Measurements from ENCODE around the gene KRT27.
A peak's percentile ranks its signal among the peaks of the same experiment; 100 is the strongest.
"Not testable (repeated sequence)": the region's sequence is repeated elsewhere in the genome, so short reads cannot be mapped to it uniquely, and the experiment has no call there.

The KRT27 gene, protein sequence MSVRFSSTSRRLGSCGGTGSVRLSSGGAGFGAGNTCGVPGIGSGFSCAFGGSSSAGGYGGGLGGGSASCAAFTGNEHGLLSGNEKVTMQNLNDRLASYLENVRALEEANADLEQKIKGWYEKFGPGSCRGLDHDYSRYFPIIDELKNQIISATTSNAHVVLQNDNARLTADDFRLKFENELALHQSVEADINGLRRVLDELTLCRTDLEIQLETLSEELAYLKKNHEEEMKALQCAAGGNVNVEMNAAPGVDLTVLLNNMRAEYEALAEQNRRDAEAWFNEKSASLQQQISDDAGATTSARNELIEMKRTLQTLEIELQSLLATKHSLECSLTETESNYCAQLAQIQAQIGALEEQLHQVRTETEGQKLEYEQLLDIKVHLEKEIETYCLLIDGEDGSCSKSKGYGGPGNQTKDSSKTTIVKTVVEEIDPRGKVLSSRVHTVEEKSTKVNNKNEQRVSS

DNA sequence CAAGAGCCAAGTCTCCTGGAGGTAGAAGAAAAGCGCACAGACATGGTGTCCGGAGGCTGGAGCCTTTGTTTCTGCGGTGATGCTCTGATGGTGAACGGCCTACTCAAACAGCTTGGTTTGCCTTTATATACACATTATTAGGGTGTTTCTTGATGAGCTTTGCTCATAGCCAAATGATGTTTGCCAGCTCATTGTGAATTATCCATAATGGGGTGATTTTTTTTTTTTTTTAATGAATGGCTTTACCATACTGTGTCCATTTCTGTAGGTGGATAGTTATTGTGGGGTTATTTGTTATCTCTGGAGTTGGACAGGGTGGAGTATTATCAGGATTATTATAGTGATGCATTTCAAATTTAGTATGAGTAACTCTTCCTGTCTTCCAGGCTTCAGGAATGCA lies at the start of gene KRT27:
KRT27 (minus strand) TSS at position 101 of the 400 bp plus-strand sequence; CDS start at position 44, 57 bp downstream.
- no peak for DNase-seq (ENCODE audit: low read depth)

DNA sequence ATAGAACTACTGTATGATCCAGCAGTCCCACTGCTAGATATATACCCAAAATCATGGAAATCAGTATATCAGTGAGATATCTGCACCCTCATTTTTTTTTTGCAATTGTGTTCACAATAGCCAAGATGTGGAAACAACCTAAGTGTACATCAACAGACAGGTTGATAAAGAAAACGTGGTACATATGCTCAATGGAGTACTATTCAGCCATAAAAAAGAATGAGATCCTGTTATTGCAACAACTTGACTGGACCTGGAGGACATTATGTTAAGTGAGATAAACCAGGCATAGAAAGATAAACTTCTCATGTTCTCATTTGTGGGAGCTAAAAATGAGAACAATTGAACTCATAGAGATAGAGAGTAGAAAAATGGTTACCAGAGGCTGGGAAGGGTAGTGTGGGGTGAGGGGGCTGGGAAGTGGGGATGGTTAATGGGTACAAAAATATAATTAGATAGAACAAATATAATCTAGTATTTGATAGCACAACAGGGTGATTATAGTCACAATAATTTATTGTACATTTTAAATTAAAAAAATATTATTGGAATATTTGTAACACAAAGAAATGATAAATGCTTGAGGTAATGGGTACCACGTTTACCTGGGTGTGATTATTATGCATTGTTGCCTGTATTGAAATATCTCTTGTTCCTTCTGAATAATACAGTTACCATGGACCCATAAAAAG lies 47.9 kb upstream of the KRT27 start:
- DNase-seq (ENCODE audit: low read depth), result no peak

DNA sequence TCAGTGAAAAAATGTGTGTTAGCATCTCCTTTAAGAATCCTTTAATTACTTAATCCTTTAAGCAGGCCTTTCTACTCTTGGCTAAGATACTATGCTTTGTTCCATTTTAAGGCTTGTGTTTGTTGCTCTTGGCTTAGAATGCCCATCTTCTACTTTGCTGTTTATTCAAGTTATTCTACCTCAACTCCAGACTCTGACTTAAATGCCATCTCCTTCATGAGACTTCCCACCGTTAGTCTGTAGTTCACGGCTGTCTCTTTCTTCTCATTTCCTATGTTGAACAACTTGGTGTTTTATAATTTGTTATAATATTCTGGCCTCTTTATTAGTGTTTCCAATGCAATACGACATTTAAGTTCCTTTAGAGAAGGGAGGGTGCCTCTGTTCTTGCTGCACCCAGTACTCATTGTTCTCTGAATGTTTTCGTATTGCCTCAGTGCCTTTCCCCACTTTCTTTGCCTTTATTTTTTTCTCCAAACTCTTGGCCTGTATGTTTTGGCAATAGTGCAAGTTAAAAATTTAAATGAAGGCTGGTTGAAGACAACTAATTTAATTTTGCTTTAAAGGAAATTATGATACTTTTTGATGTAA lies 46.2 kb upstream of the KRT27 start:
- DNase-seq (ENCODE audit: low read depth), result no peak

DNA sequence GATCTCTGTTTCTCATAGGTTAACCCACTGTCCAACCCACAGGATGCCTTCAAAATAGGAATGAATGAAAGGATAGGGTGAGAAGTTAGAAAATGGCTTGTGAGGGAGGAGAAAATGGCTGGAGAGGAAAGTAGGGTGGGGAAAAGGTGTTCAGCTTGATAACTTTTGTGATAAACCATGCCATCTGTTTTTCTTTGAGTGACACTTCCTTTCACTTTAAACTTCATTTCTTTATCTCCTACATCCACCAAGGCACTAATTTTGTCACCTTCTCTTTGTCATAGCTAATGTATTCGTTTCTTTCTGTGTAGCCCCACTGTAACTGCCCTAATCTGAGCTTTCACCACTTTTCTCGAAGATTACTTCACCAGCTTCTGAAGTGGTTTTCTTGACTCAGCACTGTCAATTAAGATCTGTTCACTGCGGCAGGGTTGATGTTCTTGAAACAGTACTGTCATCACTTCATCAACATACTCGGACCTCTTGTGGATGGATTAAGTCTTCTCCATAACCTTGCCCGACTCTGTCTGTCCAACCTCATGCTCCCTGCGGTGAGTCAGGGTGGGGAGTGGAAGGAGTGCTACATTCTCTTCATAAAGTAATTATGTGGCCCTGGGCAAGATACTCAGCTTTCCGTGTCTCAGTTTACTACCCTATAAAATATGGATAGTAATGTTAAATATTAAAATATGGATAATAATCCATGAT lies 45.5 kb upstream of the KRT27 start:
- no peak for DNase-seq (ENCODE audit: low read depth)

DNA sequence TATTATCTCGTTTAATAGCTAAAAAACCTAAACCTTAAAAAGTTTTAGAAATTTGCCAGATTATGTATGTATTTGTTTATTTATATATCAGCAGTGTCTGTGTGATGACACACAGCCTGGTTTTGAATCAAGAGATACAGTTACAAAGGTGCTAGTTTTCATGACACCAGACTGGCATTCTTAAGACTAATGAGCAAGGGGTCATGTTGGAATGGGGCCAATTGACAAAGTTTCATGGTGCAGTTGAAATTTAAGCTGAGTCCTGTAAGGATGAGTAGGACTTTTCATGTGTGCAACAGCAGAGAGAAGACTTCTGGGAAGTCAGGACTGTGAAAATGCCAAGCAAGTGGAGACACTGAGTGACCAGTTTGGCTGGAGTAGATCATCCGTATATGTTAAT lies 43.2 kb upstream of the KRT27 start:
- DNase-seq (ENCODE audit: low read depth), result no peak

DNA sequence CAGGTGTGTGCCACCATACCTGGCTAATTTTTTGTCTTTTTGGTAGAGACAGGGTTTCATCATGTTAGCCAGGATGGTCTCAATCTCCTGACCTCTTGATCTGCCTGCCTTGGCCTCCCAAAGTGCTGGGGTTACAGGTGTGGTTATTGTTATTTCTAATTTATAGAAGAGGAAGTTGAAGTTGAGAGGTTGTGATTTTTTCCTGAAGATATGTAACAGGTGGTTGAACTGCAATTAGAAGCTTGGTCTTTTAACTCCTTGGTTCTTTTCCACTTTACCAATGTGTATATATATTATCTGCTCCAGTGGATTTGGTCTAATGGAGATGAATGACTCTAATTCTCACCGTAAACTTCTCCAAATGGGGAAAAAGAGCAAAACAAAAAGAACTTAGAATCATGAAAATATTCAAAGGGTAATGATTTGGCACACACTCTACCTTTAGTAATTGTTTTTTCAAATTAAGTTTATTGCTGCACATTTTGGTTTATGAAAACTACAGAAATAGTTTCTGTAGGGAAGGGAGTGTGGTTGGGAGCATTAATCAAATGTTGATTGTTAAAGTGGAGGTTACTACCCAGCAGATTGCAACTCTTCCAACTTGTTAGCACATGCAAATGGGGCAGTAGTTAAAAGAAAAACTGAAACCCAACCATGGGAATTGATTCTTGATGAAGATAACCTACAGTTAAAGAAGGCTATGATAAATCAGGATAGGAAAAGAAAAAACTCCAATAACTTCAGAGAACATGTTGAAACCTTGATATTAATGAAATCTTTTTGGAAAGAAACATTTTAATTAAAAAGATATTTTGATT lies 41.9 kb upstream of the KRT27 start:
- DNase-seq (ENCODE audit: low read depth), result no peak

DNA sequence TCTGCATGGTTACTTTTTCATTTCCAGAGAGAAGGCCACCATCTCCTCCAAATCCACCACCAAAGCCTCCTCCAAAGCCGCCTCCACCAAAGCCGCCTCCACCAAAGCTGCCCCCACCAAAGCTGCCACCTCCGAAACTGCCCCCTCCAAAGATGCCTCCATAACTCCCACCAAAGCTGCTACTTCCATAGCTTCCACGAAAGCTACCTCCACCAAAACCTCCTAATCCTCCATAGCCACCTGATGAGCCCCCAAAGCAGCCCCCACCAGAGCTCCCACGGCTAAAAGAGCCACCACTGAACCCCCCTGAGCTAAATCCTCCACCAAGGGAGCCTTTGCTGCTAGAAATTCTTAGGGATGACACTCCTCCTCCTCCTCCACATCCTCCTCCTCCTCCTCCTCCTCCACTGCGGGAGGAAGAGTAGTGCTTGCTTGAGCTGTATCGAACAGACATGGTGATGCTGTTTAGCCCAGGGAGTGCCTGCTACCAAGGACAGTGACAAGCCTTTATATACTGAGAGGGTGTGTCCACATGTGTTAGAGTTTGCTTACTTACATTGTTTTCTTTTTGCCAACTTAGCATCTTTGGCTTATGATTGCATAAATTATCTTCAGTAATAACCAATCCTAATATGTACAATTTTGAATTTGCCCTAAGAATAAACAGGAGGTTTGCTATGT lies 39.9 kb upstream of the KRT27 start, which contains the start of gene KRT10:
KRT10 (minus strand) TSS at position 483 of the 681 bp plus-strand sequence; CDS start at position 454, 29 bp downstream.
- DNase-seq (ENCODE audit: low read depth), result no peak

DNA sequence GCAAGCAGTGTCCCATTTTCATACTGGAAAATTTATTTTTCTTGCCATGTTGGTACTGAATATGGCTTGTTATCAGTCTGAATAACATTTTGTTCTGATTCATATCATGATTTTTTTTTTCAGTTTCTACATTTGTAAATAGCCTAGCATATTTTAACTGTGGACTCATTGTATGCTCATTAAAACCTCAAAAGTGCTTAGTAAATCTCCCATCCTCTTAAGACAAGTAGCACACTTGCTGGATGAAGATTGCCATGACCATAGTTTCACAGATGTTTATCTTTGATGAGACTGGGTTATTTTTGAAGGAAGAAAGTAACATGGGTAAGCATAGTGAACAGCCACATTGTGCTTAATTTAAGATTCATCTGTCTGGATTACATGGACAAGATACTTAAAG lies 39.2 kb upstream of the KRT27 start:
- DNase-seq (ENCODE audit: low read depth), result no peak

DNA sequence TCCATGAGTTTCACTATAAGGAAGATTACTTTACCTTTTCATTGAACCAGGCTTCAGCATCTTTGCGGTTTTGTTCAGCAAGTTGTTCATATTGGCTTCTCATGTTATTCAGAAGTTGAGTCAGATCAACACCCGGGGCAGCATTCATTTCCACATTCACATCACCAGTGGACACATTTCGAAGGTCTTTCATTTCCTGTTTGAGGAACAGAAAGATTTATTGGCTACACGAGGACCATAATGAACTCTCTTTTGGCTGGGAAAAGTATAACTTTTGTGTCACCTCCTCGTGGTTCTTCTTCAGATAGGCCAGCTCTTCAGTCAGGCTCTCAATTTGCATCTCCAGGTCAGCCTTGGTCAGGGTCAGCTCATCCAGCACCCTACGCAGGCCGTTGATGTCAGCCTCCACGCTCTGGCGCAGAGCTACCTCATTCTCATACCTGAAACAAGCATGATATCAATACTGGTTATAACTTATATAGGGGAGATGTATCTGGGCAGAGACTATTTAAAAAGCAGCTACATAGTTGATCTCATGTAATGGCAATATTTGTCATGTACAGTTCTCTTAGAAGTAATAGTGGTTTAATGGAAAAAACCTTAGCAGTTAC lies 38.0 kb upstream of the KRT27 start:
- no peak for DNase-seq (ENCODE audit: low read depth)

DNA sequence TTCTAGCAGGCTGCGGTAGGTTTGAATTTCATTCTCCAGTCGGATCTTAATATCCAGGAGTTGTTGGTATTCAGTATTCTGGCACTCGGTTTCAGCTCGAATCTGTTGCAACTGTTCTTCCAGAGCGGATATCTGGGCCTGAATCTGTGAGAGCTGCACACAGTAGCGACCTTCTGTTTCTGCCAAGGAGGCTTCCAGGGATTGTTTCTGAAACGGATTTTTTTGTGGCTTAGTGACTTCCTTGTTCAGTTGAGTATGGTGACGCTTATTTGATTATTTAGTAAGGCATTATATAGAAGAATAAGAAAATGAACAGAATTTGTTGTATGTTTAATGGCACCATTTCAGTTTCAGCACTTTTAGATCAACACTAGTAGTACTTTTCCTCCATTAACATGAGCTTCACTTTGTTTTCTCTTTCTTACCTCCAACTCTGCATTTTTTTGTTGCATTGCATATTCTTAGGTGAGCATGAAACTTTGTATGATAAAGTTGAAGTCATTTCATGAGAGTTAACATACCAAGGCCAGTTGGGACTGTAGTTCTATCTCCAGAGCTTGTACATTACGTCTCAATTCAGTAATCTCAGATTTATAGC lies 37.3 kb upstream of the KRT27 start:
- no peak for DNase-seq (ENCODE audit: low read depth)

DNA sequence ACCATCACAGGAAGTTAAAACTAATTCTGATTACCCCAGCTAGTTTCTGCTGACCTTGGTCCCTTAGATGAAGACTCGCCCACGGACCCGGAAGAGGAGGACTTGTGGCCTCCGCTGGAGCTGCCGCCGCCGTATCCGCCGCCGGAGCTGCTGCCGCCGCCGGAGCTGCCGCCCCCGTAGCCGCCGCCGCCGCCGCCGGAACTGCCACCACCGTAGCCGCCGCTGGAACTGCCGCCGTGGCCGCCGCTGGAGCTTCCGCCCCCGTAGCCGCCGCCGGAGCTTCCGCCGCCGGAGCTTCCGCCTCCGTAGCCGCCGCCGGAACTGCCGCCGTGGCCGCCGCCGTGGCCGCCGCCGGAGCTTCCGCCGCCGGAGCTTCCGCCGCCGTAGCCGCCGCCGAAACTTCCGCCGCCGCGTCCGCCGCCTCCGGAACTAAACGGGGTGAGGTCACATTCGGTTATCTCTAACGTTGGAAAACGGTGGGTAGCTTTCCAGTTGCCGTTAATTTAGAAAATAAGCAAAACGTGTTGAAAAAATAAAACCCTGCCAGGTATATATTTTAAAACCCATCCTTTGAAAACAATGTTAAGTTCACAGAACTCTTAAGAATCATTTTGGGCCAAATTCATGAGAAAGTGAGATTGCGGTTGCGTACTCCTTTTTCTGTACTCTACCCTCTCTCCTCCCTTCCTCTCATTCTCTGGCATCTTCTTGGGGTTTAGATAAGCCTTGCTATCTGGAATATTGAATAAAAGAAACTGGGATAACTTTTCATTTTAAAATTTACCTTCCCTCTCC lies 36.6 kb upstream of the KRT27 start:
- peak; percentile 82 for DNase-seq (ENCODE audit: low read depth)

DNA sequence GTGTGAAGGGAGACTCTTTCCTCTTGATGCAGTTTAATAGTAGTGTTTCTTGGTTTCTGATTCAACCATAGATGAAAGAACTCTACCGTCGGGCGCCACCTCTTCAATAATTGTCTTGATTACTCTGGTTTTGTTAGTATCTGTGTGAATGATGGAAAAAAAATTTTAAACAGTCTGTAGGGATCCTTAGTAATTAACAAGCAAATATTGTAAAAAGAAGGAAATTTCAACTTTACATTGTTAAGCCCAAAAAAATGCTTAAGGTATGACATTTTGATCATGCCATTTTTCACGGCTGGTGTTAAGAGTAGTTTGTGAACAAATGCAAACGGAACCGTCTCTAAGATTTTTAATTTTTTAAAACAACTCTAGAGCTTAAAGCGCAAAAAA lies 36.0 kb upstream of the KRT27 start:
- DNase-seq (ENCODE audit: low read depth), result no peak

DNA sequence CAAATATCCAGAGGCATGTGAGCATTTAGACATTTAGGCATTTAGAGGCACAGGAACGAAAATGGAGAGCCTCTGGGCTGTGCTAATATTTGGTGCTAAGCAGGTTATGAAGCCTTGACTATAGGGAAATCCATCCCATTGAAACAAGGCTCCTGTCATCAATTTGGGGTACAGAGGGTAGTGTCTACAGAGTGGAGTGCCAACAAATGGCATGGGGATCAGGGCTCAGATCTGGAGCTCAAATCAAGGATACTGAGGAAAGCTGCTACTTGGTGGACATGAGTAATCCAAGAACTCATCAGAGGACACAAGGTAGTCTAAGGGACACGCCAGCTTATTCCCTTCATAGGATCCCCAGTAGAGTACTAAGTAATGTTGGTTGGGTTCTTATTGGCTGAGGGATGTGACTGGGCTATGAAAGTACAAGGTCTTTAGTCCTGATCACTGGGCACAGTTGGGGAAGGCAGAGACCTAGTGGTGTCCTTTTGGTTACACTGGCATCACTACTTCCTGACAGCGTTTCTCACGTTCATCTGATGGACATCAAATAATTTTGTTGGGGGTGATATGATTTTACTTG lies 34.8 kb upstream of the KRT27 start:
- DNase-seq (ENCODE audit: low read depth), result no peak

DNA sequence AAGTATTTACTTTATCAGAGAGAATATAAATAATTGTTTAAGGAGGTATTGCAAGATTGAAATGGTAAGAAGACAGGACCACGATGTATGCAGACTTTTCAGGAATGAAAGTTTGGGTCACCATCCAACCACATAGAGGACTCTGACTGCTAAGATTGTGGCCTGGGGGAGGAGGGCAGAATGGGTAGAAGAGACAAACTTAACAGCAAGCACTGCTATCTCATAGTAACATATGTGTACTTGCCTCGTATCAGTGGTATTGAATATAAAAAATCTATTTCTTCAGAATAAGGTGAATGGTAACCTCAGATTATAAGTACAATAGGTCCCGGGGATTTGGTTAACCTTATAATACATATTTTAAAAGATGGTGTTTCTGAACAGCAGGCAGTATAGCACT lies 34.2 kb upstream of the KRT27 start:
- no peak for DNase-seq (ENCODE audit: low read depth)

DNA sequence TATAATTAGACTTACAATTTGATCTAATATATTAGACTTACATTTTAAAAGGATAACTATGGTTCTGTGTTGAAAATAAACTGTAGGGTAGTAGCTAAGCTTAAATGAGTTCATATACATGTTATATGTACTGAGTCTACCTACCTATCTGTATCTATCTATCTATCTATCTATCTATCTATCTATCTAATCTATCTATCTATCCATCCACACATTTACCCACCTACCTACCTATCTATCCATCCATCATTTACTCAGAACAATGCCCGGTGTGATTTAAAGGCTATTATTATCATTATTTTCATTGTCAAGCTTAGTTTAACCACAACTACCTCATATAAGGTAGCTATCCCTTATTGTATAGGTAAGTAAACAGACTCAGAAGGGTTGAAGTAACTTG lies 33.0 kb upstream of the KRT27 start:
- no peak for DNase-seq (ENCODE audit: low read depth)

DNA sequence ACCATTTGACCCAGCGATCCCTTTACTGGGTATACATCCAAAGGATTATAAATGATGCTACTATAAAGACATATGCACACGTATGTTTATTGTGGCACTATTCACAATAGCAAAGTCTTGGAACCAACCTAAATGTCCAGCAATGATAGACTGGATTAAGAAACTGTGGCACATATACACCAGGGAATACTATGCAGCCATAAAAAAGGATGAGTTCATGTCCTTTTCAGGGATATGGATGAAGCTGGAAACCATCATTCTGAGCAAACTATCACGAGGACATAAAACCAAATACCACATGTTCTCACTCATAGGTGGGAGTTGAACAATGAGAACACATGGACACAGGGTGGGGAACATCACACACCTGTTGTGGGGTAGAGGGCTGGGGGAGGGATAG lies 32.3 kb upstream of the KRT27 start:
- not testable (repeated sequence) for DNase-seq (ENCODE audit: low read depth)

DNA sequence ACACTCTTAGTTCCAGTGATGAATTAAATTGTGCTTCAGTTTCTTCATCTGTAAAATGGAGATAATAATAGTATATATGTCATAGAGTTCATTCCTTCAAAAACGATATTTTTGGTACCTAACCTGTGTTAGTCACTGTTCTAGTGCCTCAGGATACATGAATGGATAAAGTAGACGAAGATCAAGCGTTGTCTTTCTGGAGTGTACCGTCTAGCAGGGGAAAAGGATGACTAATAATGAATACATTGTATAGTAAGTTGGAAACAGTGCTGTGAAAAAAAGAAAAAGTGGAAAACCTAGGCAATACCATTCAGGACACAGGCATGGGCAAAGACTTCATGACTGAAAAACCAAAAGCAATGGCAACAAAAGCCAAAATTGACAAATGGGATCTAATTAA lies 31.5 kb upstream of the KRT27 start:
- no peak for DNase-seq (ENCODE audit: low read depth)

DNA sequence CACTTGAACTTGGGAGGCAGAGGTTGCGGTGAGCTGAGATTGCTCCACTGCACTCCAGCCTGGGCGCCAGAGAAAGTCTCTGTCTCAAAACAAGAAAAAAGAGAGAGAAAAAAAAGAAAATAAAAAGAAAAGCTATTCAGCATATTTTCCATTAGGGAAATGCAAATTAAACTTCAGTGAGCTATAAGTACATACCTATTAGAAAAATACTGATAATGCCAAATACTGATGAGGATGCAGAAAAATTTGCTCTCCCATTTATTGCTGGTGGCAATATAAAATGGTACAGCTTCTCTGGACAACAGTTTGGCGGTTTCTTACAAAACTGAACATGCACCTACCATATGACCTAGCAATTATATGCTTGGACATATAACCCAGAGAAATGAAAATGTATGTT lies 30.3 kb upstream of the KRT27 start:
- DNase-seq (ENCODE audit: low read depth), result no peak

DNA sequence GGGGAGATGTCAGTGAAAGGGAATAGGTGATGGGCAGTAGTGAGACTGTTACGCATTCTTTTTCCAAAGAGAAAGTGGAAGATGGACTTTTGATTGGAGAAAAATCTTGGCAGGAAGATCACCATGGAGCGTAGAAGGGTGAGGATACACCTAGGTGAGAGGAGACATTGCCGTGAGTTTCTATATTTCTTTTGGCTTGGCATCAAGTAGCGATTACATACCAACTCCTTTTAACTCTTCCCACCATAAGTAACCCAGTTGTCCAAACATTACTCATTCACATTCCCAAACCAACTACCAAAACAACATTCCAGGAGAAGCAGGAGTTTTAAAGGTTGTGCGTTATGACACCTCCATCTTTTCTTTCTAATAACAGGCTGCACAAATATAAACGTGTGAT lies 28.1 kb upstream of the KRT27 start:
- no peak for DNase-seq (ENCODE audit: low read depth)
